H9 (cell line): ENCODE data around the gene NUDT16L1. TPM values are rescaled to one million over a fixed set of nuclear protein-coding genes. Genes with fewer than 3 reads are reported as not detected.

Source experiments
- DNase-seq: peaks from one replicate; pipeline ENCODE4 v3.0.0-alpha.2; 2017
- H2AFZ ChIP-seq: one replicate; pipeline ENCODE4 v1.6.1; 2013; ENCODE audit warnings: mild to moderate bottlenecking, low read length, control low read depth, moderate library complexity
- H2AK5ac ChIP-seq: 2 replicates; pipeline ENCODE4 v1.6.1; 2013; ENCODE audit warnings: low read length, control low read depth, mixed read lengths; ENCODE audit not compliant: insufficient read length
- H2BK120ac ChIP-seq: one replicate; pipeline ENCODE4 v1.6.1; 2013; ENCODE audit warnings: low read depth, mild to moderate bottlenecking, low read length, control low read depth, inconsistent platforms; ENCODE audit not compliant: poor library complexity, severe bottlenecking
- H2BK12ac ChIP-seq: 2 replicates; pipeline ENCODE4 v1.6.1; 2013; ENCODE audit warnings: low read length, control low read depth, mixed read lengths, low read depth; ENCODE audit not compliant: insufficient read length
- H2BK15ac ChIP-seq: 2 replicates; pipeline ENCODE4 v1.6.1; 2013; ENCODE audit warnings: low read depth, low read length, control low read depth
- H2BK20ac ChIP-seq: one replicate; pipeline ENCODE4 v1.6.1; 2013; ENCODE audit warnings: low read depth, mild to moderate bottlenecking, low read length, control low read depth, inconsistent platforms; ENCODE audit not compliant: poor library complexity, severe bottlenecking
- H2BK5ac ChIP-seq: 2 replicates; pipeline ENCODE4 v1.6.1; 2013; ENCODE audit warnings: low read length, control low read depth, mixed read lengths; ENCODE audit not compliant: insufficient read length
- H3K14ac ChIP-seq: 2 replicates; pipeline ENCODE4 v1.6.1; 2013; ENCODE audit warnings: low read length, control low read depth; ENCODE audit not compliant: insufficient read depth
- H3K18ac ChIP-seq: 2 replicates; pipeline ENCODE4 v1.6.1; 2013; ENCODE audit warnings: low read depth, mild to moderate bottlenecking, mixed read lengths, low read length, control low read depth; ENCODE audit not compliant: insufficient read length
- H3K23ac ChIP-seq: 2 replicates; pipeline ENCODE4 v1.6.1; 2013; ENCODE audit warnings: low read length, control low read depth, mixed read lengths, low read depth; ENCODE audit not compliant: insufficient read length
- H3K23me2 ChIP-seq: 2 replicates; pipeline ENCODE4 v1.6.1; 2013; ENCODE audit warnings: low read depth, mild to moderate bottlenecking, mixed read lengths, low read length, control low read depth; ENCODE audit not compliant: insufficient read length, poor library complexity, severe bottlenecking
- H3K27ac ChIP-seq: 2 replicates; pipeline ENCODE4 v1.5.1; 2013; ENCODE audit warnings: low read length, control low read depth, mixed read lengths, low read depth; ENCODE audit not compliant: insufficient read length
- H3K27me3 ChIP-seq: 2 replicates; pipeline ENCODE4 v1.6.1; 2013; ENCODE audit warnings: low read length, control low read depth, inconsistent platforms; ENCODE audit not compliant: insufficient read depth
- H3K4ac ChIP-seq: 2 replicates; pipeline ENCODE4 v1.6.1; 2013; ENCODE audit warnings: low read depth, mild to moderate bottlenecking, control low read depth, inconsistent platforms, low read length, moderate library complexity
- H3K4me1 ChIP-seq: 2 replicates; pipeline ENCODE4 v1.6.1; 2013; ENCODE audit warnings: low read length, control low read depth, inconsistent platforms; ENCODE audit not compliant: insufficient read depth
- H3K4me2 ChIP-seq: 2 replicates; pipeline ENCODE4 v1.6.1; 2013; ENCODE audit warnings: low read length, control low read depth, mixed read lengths; ENCODE audit not compliant: insufficient read length, insufficient read depth
- H3K56ac ChIP-seq: 2 replicates; pipeline ENCODE4 v1.6.1; 2013; ENCODE audit warnings: low read depth, mild to moderate bottlenecking, mixed read lengths, low read length, control low read depth; ENCODE audit not compliant: insufficient read length
- H3K79me1 ChIP-seq: 2 replicates; pipeline ENCODE4 v1.6.1; 2013; ENCODE audit warnings: low read depth, mild to moderate bottlenecking, moderate library complexity, low read length, control low read depth, inconsistent platforms; ENCODE audit not compliant: insufficient read depth, poor library complexity, severe bottlenecking
- H3K79me2 ChIP-seq: 2 replicates; pipeline ENCODE4 v1.6.1; 2013; ENCODE audit warnings: low read length, control low read depth, inconsistent platforms; ENCODE audit not compliant: insufficient read depth
- H3K9ac ChIP-seq: 2 replicates; pipeline ENCODE4 v1.6.1; 2013; ENCODE audit warnings: low read length, control low read depth, mixed read lengths; ENCODE audit not compliant: insufficient read length; ENCODE audit errors: extremely low read depth
- H3K9me3 ChIP-seq: one replicate; pipeline ENCODE4 v1.6.1; 2013; ENCODE audit warnings: low read depth, low read length, inconsistent platforms; ENCODE audit not compliant: control insufficient read depth
- H3T11ph ChIP-seq: one replicate; pipeline ENCODE4 v1.6.1; 2013; ENCODE audit warnings: mild to moderate bottlenecking, low read length, control low read depth, inconsistent platforms
- H4K20me1 ChIP-seq: one replicate; pipeline ENCODE4 v1.6.1; 2013; ENCODE audit not compliant: control insufficient read depth, insufficient read length, insufficient read depth
- H4K5ac ChIP-seq: 2 replicates; pipeline ENCODE4 v1.6.1; 2013; ENCODE audit warnings: low read depth, mild to moderate bottlenecking, mixed read lengths, low read length, control low read depth; ENCODE audit not compliant: insufficient read length
- H4K8ac ChIP-seq: replicated peaks from 2 replicates; pipeline ENCODE4 v1.6.1; 2013; ENCODE audit warnings: low read length, control low read depth, mixed read lengths, low read depth; ENCODE audit not compliant: insufficient read length
- H4K91ac ChIP-seq: 2 replicates; pipeline ENCODE4 v1.6.1; 2013; ENCODE audit warnings: low read depth, mild to moderate bottlenecking, moderate library complexity, mixed read lengths, low read length, control low read depth; ENCODE audit not compliant: insufficient read length
- H3K27ac Mint-ChIP-seq, 3 experiments: 2 replicates in 2 of 3; 3 replicates in 1 of 3; pipeline ENCODE4 v1.8.0; 2020 to 2021; ENCODE audit warnings: mixed read lengths in 3 of 3, mild to moderate bottlenecking in 1 of 3, moderate library complexity in 1 of 3
- H3K27me3 Mint-ChIP-seq: 2 replicates; pipeline ENCODE4 v1.8.0; 2021; ENCODE audit warnings: low read depth, mild to moderate bottlenecking, moderate library complexity, mixed read lengths
- H3K36me3 Mint-ChIP-seq, 3 experiments: 2 replicates in 2 of 3; 3 replicates in 1 of 3; pipeline ENCODE4 v1.8.0; 2020 to 2021; ENCODE audit warnings: low read depth in 3 of 3, mixed read lengths in 3 of 3; ENCODE audit not compliant: insufficient read depth in 1 of 3
- H3K4me1 Mint-ChIP-seq, 2 experiments: 2 replicates each; pipeline ENCODE4 v1.8.0; 2020; ENCODE audit warnings: mixed read lengths in 2 of 2
- H3K4me3 Mint-ChIP-seq, 2 experiments: 2 replicates in 1 of 2; 3 replicates in 1 of 2; pipeline ENCODE4 v1.8.0; 2020 to 2021; ENCODE audit warnings: mild to moderate bottlenecking in 2 of 2, mixed read lengths in 2 of 2, moderate library complexity in 1 of 2
- H3K9me3 Mint-ChIP-seq, 2 experiments: 2 replicates in 1 of 2; 3 replicates in 1 of 2; pipeline ENCODE4 v1.8.0; 2020; ENCODE audit warnings: mild to moderate bottlenecking in 2 of 2, mixed read lengths in 2 of 2, moderate library complexity in 1 of 2
- CTCF ChIP-seq: fragments of 200-600 bp; sonication (generic); conservative IDR thresholded peaks from 3 replicates; pipeline ENCODE4 v1.8.0; 2021; ENCODE audit warnings: antibody characterized with exemption, mild to moderate bottlenecking
- WGBS: extraction: QIAGEN DNeasy Blood & Tissue Kit; methylation state at CpG from one replicate; pipeline ENCODE4 v1.1.7; 2013; ENCODE audit warnings: missing lambda C conversion rate, low lambda C conversion rate, mixed read lengths; ENCODE audit not compliant: insufficient read length; ENCODE audit errors: extremely low coverage; 5-methylcytosine and 5-hydroxymethylcytosine counted together
- total RNA-seq: library from RNA; stranded (reverse); gene quantifications from 2 replicates; pipeline ENCODE4 v1.2.1, GENCODE V29; 2021

NUDT16L1 gene
- total RNA-seq, 1 experiment from 2014 or later = 49.4 TPM

DNA sequence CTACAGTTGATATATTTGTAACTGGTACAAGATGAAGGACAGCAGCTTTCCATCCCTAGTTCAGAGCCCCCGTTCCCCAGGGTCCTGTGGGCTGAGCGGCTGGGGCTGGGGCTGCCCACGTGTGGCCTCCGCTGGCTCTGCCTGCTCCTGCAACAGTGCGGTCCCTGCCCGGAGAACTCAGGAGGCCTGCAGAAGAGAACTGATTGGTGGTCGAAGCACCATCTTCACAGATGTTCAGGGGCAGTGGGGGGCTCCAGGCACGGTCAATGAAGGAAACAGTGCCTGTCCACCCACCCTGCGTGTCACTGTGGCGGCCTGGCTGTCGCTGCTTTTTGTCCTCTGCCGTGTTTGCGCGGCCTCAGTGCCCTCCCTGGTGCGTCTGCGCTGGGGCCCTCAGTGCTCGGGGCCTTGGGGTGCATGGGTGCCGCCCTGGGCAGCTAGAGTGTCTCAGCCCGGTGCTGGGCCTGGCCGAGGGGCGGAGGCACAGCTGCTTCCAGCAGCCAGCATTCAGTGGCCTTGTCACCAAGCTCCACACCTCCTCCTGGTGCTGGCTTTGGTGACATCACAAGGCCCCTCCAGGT is 4.2 kb upstream of the NUDT16L1 start:
- no CpG with 5 or more reads among the region's 21 CpGs for WGBS
- no peaks in the 10 kb centered on the region for H4K20me1 ChIP-seq
- H3K18ac ChIP-seq = no peak overlapping the region
- H3K79me2 ChIP-seq = no peaks in the 10 kb centered on the region
- H3K9ac ChIP-seq = no peak overlapping the region
- no peak overlapping the region for H4K8ac ChIP-seq
- H3K9me3 Mint-ChIP-seq = no peaks in the 10 kb centered on the region
- H3K4me1 Mint-ChIP-seq = peaks cover 2 to 3% of the 10 kb centered on the region in 2 experiments; a peak in 2 of 4 replicates
- peaks cover 1 to 27% (median 26%) of the 10 kb centered on the region in 3 experiments; a peak in 6 of 7 replicates for H3K36me3 Mint-ChIP-seq
- no peak overlapping the region for H4K5ac ChIP-seq
- H3K27ac Mint-ChIP-seq = no peak overlapping the region
- H3K56ac ChIP-seq = no peak overlapping the region
- no peak overlapping the region for H2BK15ac ChIP-seq
- H2BK120ac ChIP-seq = no peak overlapping the region
- no peak overlapping the region for H2AFZ ChIP-seq
- no peak overlapping the region for H3T11ph ChIP-seq
- H3K27me3 Mint-ChIP-seq = peaks cover 2% of the 10 kb centered on the region; the same call in 1 of the 2 replicates
- no peaks in the 10 kb centered on the region for H3K9me3 ChIP-seq
- no peak for TF ChIP-seq CTCF
- H2BK5ac ChIP-seq = no peak overlapping the region
- no peak overlapping the region for H2BK12ac ChIP-seq
- no peak overlapping the region for H2AK5ac ChIP-seq
- DNase-seq = no peak
- H3K23ac ChIP-seq = no peak overlapping the region
- H3K4ac ChIP-seq = no peak overlapping the region
- no peak overlapping the region for H2BK20ac ChIP-seq
- no peak overlapping the region for H4K91ac ChIP-seq
- H3K23me2 ChIP-seq = peaks cover 3% of the 10 kb centered on the region
- no peak overlapping the region for H3K27ac ChIP-seq
- H3K27me3 ChIP-seq = no peaks in the 10 kb centered on the region
- H3K79me1 ChIP-seq = no peaks in the 10 kb centered on the region
- H3K14ac ChIP-seq = no peak overlapping the region
- H3K4me2 ChIP-seq = no peak overlapping the region
- no peaks in the 10 kb centered on the region for H3K4me1 ChIP-seq
- no peak overlapping the region; a peak in 1 of 5 replicates for H3K4me3 Mint-ChIP-seq
